B cell (primary cell): ENCODE measurements around the gene PDK4.

Experiments used
- EZH2 ChIP-seq: IDR thresholded peaks from 2 replicates; pipeline ENCODE4 v1.6.1; 2012; ENCODE audit warnings: borderline replicate concordance, low read depth, mild to moderate bottlenecking, moderate library complexity, low read length; ENCODE audit not compliant: insufficient read depth, poor library complexity, severe bottlenecking
- TF ChIP-seq, protein P1 (sequence below): fragments of 200-600 bp; IDR thresholded peaks from one replicate; pipeline ENCODE4 v1.8.0; 2022; ENCODE audit warnings: antibody characterized with exemption, mild to moderate bottlenecking

DNA sequence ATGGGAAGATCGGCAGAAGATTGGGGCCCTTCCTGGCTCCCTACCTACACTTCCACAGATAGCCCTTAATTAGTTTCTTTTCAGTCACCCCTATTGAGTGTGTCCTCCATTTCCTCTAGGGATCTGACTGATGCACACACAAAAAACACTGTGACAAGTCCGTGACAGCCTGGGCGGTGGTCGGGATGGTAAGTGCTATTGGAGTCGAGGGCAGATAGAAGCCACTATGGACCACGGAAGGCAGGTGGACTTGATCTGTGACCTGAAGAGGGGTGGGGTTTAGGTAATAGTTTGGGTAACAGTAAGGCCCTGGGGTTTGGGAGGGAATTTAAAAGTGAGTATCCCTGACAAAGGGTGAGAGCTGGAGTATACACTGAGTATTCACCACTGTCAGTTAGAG, 53.0 kb downstream of the PDK4 start:
- no peak for TF ChIP-seq EZH2
- TF ChIP-seq, protein P1, sequence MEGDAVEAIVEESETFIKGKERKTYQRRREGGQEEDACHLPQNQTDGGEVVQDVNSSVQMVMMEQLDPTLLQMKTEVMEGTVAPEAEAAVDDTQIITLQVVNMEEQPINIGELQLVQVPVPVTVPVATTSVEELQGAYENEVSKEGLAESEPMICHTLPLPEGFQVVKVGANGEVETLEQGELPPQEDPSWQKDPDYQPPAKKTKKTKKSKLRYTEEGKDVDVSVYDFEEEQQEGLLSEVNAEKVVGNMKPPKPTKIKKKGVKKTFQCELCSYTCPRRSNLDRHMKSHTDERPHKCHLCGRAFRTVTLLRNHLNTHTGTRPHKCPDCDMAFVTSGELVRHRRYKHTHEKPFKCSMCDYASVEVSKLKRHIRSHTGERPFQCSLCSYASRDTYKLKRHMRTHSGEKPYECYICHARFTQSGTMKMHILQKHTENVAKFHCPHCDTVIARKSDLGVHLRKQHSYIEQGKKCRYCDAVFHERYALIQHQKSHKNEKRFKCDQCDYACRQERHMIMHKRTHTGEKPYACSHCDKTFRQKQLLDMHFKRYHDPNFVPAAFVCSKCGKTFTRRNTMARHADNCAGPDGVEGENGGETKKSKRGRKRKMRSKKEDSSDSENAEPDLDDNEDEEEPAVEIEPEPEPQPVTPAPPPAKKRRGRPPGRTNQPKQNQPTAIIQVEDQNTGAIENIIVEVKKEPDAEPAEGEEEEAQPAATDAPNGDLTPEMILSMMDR: no peak
